HAP-1 (cell line): ENCODE measurements around the gene C1QTNF8.

ENCODE experiments used
- DNase-seq, 2 experiments: peaks; one replicate each; pipeline ENCODE4 v3.0.0-alpha.2; 2016 to 2020; ENCODE audit warnings: low spot score in 2 of 2
- H3K27me3 ChIP-seq: fragments of 250-450 bp; sonication (Bioruptor Pico); 2 replicates; pipeline ENCODE4 v1.5.1; 2020; ENCODE audit warnings: low read depth, mild to moderate bottlenecking, moderate library complexity
- H3K36me3 ChIP-seq: fragments of 250-450 bp; sonication (Bioruptor Pico); replicated peaks from 2 replicates; pipeline ENCODE4 v1.5.1; 2020; ENCODE audit warnings: mild to moderate bottlenecking
- H3K4me1 ChIP-seq: fragments of 250-450 bp; sonication (Bioruptor Pico); 2 replicates; pipeline ENCODE4 v1.5.1; 2020; ENCODE audit warnings: mild to moderate bottlenecking
- H3K4me3 ChIP-seq: fragments of 250-450 bp; sonication (Bioruptor Pico); 2 replicates; pipeline ENCODE4 v1.5.1; 2020; ENCODE audit warnings: mild to moderate bottlenecking, moderate library complexity
- H3K9me3 ChIP-seq: fragments of 250-450 bp; sonication (Bioruptor Pico); 2 replicates; pipeline ENCODE4 v1.5.1; 2020; ENCODE audit warnings: mild to moderate bottlenecking, moderate library complexity
- in situ Hi-C: fragments of 300-500 bp; cut with MboI; formaldehyde crosslinking; loops from 3 replicates; pipeline ENCODE4 v1.14.3; 2020; ENCODE audit warnings: low sequenced_read_pairs, inconsistent platforms, mixed read lengths

Gene C1QTNF8

DNA sequence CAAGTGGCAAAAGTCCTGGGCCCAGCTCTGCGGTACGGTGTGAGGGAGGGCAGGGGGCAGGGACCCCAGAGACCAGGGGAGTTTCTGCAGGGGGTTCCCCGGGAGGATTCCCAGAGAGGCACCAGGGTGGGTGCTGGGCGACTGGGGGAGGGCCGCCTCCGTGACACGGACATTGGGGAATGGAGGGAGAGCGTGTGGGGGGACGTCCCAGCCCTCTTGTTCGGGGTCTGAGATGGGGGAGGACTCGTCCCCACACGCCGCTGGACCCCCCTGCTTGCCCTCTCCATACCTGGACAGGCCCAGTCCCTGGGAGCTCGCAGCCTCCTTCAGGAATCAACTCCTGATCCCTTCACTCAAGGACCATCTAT, 26.3 kb upstream of the C1QTNF8 start:
- in situ Hi-C loops, result no loop called here

GRCh38 chr16:1121601-1122397, 25.8 kb upstream of the C1QTNF8 start:
- H3K36me3 ChIP-seq, result no peaks in the 10 kb centered on the region
- no peak for DNase-seq
- no peak overlapping the region for H3K4me3 ChIP-seq
- H3K27me3 ChIP-seq, result peaks cover 7% of the 10 kb centered on the region; the same call in 1 of the 2 replicates
- H3K4me1 ChIP-seq, result no peaks in the 10 kb centered on the region
- in situ Hi-C loops, result no loop called here
- no peaks in the 10 kb centered on the region for H3K9me3 ChIP-seq

More for the DNA sequence above, 26.3 kb upstream of the C1QTNF8 start:
- peaks cover 7% of the 10 kb centered on the region; the same call in 1 of the 2 replicates for H3K27me3 ChIP-seq
- DNase-seq, result no peak
- no peak overlapping the region for H3K4me3 ChIP-seq
- H3K36me3 ChIP-seq, result no peaks in the 10 kb centered on the region
- H3K4me1 ChIP-seq, result no peaks in the 10 kb centered on the region
- no peaks in the 10 kb centered on the region for H3K9me3 ChIP-seq

DNA sequence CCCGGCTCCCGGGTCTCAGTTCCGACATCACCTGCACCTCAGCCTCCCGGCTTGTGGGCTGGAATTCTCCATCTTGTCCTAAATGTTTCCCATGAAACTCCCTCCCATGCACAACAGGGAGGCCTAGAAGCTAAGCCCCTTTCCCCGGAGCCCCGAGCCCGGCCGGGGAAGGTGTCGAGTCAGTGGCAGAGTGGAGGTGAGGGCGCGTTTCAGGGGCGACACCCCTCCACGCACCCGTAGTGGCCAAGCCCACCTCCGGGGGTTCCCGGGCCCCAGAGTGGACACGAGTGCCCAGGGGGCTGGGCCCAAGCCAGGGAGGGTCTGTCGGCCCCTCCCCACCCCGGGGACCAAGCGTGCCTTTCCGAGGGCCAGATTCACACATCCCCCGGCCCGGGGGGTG, 25.0 kb upstream of the C1QTNF8 start:
- H3K4me3 ChIP-seq, result no peak overlapping the region
- DNase-seq, result no peak
- in situ Hi-C loops, result no loop called here

GRCh38 chr16:1120577-1120941, 24.5 kb upstream of the C1QTNF8 start:
- Histone ChIP-seq H3K4me3 (no peak overlapping the region), H3K27me3 (peaks cover 7% of the 10 kb centered on the region; the same call in 1 of the 2 replicates), H3K4me1 (no peaks in the 10 kb centered on the region), H3K9me3 (no peaks in the 10 kb centered on the region), H3K36me3 (no peaks in the 10 kb centered on the region)
- DNase-seq, result no peak
- in situ Hi-C loops, result no loop called here

More for the DNA sequence above, 25.0 kb upstream of the C1QTNF8 start:
- H3K27me3 ChIP-seq, result peaks cover 7% of the 10 kb centered on the region; the same call in 1 of the 2 replicates
- no peaks in the 10 kb centered on the region for H3K4me1 ChIP-seq
- H3K36me3 ChIP-seq, result no peaks in the 10 kb centered on the region
- H3K9me3 ChIP-seq, result no peaks in the 10 kb centered on the region

- Histone ChIP-seq H3K4me3 (no peak overlapping the region), H3K9me3 (no peaks in the 10 kb centered on the region), H3K27me3 (peaks cover 7% of the 10 kb centered on the region; the same call in 1 of the 2 replicates), H3K36me3 (no peaks in the 10 kb centered on the region), H3K4me1 (no peaks in the 10 kb centered on the region)
- in situ Hi-C loops, result no loop called here
- no peak for DNase-seq
These were observed 23.9 kb upstream of the C1QTNF8 start for GRCh38 chr16:1119766-1120576.

DNA sequence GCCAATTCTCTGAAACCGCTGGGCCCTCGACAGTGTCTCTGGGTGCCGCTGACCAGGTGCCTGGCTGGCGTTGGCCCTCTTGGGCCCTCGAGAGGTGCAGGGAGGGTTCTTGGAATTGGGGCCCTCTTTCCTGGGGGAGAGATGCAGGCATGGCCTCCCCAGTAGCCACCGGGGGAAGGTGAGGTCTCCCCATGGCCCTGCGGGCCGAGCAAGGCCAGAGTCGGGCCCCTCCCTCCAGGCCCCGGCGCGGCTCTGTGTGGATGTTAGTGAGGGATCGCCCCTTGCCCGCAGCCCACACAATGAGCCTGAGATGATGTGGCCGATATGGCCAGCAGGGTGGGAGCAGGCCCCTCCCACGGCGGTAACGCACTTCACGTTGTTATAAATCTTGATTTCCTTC, 23.1 kb upstream of the C1QTNF8 start:
- Histone ChIP-seq H3K9me3 (no peaks in the 10 kb centered on the region), H3K4me3 (no peak overlapping the region), H3K27me3 (peaks cover 9% of the 10 kb centered on the region; the same call in 1 of the 2 replicates), H3K4me1 (no peaks in the 10 kb centered on the region), H3K36me3 (no peaks in the 10 kb centered on the region)
- in situ Hi-C loops, result no loop called here
- DNase-seq, result no peak

DNA sequence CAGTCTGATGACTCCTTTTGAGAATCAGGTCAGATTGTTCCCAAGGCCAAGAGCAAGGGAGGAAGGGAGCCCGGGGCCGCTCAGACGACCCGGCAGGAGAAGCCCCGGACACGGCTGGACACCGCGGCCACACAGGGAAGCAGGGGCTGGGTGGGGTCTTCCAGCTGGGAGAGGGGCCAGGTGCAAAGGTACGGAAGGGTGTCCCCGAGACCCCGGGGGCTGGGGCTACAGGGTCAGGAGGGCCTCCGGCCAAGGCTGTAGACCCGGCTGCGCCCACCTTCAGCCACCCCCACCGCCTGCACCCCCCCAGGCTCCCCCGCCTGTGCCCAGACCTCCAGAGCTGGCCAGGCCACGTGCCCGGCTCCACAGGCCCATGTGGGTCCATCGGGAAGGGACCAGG, 21.9 kb upstream of the C1QTNF8 start:
- H3K4me1 ChIP-seq, result no peaks in the 10 kb centered on the region
- H3K9me3 ChIP-seq, result no peaks in the 10 kb centered on the region
- in situ Hi-C loops, result no loop called here
- DNase-seq, result no peak
- H3K4me3 ChIP-seq, result no peak overlapping the region
- H3K27me3 ChIP-seq, result peaks cover 15% of the 10 kb centered on the region
- no peaks in the 10 kb centered on the region for H3K36me3 ChIP-seq

DNA sequence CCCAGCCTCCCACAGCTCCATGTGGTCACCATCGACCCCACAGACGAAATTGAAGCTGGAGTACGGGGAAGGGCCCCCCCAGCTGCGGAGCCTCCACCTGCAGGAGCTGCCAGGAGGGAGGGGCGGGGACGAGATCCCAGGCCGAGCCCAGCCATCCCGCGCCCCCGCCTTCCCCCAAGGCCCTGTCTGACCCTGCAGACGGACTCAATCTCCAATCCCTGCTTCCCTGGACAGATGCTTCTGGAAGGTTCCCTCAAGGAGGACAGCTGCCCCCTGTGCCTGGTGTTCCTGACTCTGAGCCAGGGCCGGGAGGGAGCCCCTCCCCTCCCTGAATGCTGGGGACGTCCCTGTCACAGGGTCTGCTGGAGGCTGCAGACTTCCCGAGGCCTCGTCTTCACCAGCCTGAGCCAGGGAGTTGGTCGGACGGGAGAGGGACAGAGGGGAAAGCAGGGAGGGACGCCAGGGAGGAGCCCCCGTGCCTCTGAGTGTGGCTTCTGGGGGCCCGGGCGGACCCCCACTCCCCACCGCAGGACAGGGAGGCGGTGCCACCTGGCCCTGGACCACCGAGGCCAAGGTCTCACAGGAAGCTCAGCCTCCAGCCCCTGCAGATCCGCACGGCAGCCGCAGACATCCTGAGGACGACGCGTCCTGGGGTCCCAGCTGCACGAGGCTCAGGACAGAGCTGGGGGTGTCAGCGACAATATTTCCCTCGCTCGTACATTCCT, 21.3 kb upstream of the C1QTNF8 start:
- in situ Hi-C loops, result no loop called here
- Histone ChIP-seq H3K36me3 (no peaks in the 10 kb centered on the region), H3K4me3 (no peak overlapping the region), H3K9me3 (no peaks in the 10 kb centered on the region), H3K27me3 (peaks cover 21% of the 10 kb centered on the region), H3K4me1 (no peaks in the 10 kb centered on the region)
- no peak for DNase-seq

DNA sequence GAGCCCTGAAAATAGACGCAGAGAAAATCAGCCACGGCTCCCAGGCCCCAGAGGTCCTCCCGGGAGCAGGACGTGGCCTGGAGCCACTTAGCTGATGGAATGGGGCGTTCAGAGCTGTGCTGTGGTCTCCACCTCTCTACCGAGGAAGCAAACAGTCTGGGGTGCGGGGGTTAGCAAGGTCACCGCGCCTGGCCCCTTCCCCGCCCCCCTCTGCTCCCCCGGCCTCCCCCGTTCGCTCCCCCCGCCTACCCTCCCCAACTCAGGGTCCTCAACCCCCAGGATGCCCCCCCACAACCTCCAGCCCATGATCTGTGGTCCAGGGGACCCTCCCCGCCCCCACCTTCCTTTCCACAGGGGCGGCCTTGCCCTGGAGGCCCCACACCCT, 20.6 kb upstream of the C1QTNF8 start:
- Histone ChIP-seq H3K4me1 (no peaks in the 10 kb centered on the region), H3K27me3 (peaks cover 27% of the 10 kb centered on the region), H3K9me3 (no peaks in the 10 kb centered on the region), H3K4me3 (no peak overlapping the region), H3K36me3 (no peaks in the 10 kb centered on the region)
- in situ Hi-C loops, result no loop called here
- DNase-seq, result no peak

DNA sequence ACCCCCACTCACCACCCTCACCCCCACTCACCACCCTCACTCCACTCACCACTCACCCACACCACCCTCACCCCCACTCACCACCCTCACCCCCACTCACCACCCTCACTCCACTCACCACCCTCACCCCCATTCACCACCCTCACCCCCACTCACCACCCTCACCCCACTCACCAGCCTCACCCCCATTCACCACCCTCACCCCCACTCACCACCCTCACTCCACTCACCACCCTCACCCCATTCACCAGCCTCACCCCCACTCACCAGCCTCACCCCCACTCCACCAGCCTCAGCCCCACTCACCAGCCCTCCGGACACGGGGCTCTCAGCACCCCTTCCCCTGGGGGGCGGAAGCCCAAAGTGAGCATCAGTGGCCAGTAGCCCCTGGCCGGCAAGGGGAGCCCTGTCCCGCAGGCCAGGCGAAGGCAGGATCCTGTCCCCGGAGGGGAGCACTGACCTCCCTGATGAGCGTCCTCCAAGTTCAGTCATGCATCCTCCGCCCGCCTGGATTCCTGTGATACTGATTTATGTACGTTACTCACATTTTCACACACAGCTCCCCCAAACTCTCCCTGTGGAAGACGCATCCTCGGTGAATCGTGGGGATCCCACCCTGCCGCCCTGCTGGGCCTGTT, 18.0 kb upstream of the C1QTNF8 start:
- no peak for DNase-seq
- in situ Hi-C loops, result no loop called here
- H3K27me3 ChIP-seq, result peaks cover 47% of the 10 kb centered on the region
- H3K4me1 ChIP-seq, result no peaks in the 10 kb centered on the region
- no peaks in the 10 kb centered on the region for H3K36me3 ChIP-seq
- no peak overlapping the region for H3K4me3 ChIP-seq
- no peaks in the 10 kb centered on the region for H3K9me3 ChIP-seq

GRCh38 chr16:1113489-1113888, 17.4 kb upstream of the C1QTNF8 start:
- H3K27me3 ChIP-seq, result peaks cover 53% of the 10 kb centered on the region
- no peak for DNase-seq
- H3K4me1 ChIP-seq, result no peaks in the 10 kb centered on the region
- no peaks in the 10 kb centered on the region for H3K36me3 ChIP-seq
- in situ Hi-C loops, result no loop called here
- no peak overlapping the region for H3K4me3 ChIP-seq
- H3K9me3 ChIP-seq, result no peaks in the 10 kb centered on the region

GRCh38 chr16:1112506-1113184, 16.6 kb upstream of the C1QTNF8 start:
- Histone ChIP-seq H3K27me3 (peaks cover 58% of the 10 kb centered on the region), H3K36me3 (no peaks in the 10 kb centered on the region), H3K4me1 (no peaks in the 10 kb centered on the region), H3K4me3 (no peak overlapping the region), H3K9me3 (no peaks in the 10 kb centered on the region)
- in situ Hi-C loops, result no loop called here
- no peak for DNase-seq

- Histone ChIP-seq H3K4me1 (no peaks in the 10 kb centered on the region), H3K27me3 (peaks cover 58% of the 10 kb centered on the region)
These were observed 13.6 kb upstream of the C1QTNF8 start for GRCh38 chr16:1109648-1110047.

More at GRCh38 chr16:1109648-1110047, 13.6 kb upstream of the C1QTNF8 start:
- Histone ChIP-seq H3K4me3 (no peak overlapping the region), H3K9me3 (no peaks in the 10 kb centered on the region), H3K36me3 (no peaks in the 10 kb centered on the region)
- DNase-seq, result no peak
- in situ Hi-C loops, result no loop called here
